A549 (cell line): ENCODE results near the gene KRT6B. TPM values are rescaled to one million over a fixed set of nuclear protein-coding genes. Genes with fewer than 3 reads are reported as not detected.

ENCODE experiments used
- ATAC-seq, 2 experiments: fragments of 200-7000 bp in 1 of 2; fragments of >200 bp in 1 of 2; cut with Nextera tagmentation in 1 of 2; cut with Tn5 transposase in 1 of 2; 3 replicates each; pipeline versions ENCODE4 v1.8.0 to v1.9.1; 2018 to 2020; ENCODE audit warnings: mild to moderate bottlenecking in 1 of 2, moderate library complexity in 1 of 2
- CTCF ChIA-PET: fragments of 300-600 bp; sonication (Branson Sonifier 250); formaldehyde crosslinking; extraction: SDS; loops from one replicate; lab custom pipeline; 2021; ENCODE audit warnings: antibody characterized with exemption, inconsistent platforms; lab: Yijun Ruan, JAX
- POLR2A ChIA-PET: fragments of 350-600 bp; formaldehyde crosslinking; extraction: SDS; loops from one replicate; lab custom pipeline; 2021; ENCODE audit warnings: antibody characterized with exemption, inconsistent platforms; lab: Yijun Ruan, JAX
- DNase-seq, 2 experiments: peaks; one replicate each; pipeline versions ENCODE4 v3.0.0 to v3.0.0-alpha.2; 2011 to 2016; ENCODE audit warnings: low read depth in 1 of 2, low spot score in 1 of 2
- FAIRE-seq: peaks from 2 replicates; lab custom pipeline; 2011; peaks lifted over from hg19 to GRCh38; lab: Jason Lieb, UNC
- H3K27ac ChIP-seq, 2 experiments: fragments of >200 bp; sonication (Bioruptor Twin); formaldehyde crosslinking; 3 replicates each; pipeline ENCODE4 v1.5.1; 2016 to 2017
- H3K4me1 ChIP-seq: fragments of >200 bp; sonication (Bioruptor Twin); formaldehyde crosslinking; 3 replicates; pipeline ENCODE4 v1.6.1; 2016
- H3K4me2 ChIP-seq: fragments of >200 bp; sonication (Bioruptor Twin); formaldehyde crosslinking; 3 replicates; pipeline ENCODE4 v1.6.1; 2016
- H3K4me3 ChIP-seq: fragments of >200 bp; sonication (Bioruptor Twin); formaldehyde crosslinking; 3 replicates; pipeline ENCODE4 v1.5.1; 2016
- H3K9me3 ChIP-seq: fragments of >200 bp; sonication (Bioruptor Twin); formaldehyde crosslinking; 3 replicates; pipeline ENCODE4 v1.6.1; 2016
- ATOH8 ChIP-seq: fragments of 250-450 bp; sonication (Bioruptor Pico); IDR thresholded peaks from 2 replicates; pipeline ENCODE4 v1.5.0; 2020; ENCODE audit warnings: low read depth, mild to moderate bottlenecking, moderate library complexity
- BHLHE40 ChIP-seq: IDR thresholded peaks from 2 replicates; pipeline ENCODE4 v1.6.1; 2012; ENCODE audit warnings: low read depth, low read length, inconsistent platforms
- CBX8 ChIP-seq: fragments of 200-600 bp; sonication (generic); IDR thresholded peaks from 2 replicates; pipeline ENCODE4 v1.6.1; 2016
- CEBPB ChIP-seq, 2 experiments: fragments of >200 bp in 1 of 2; sonication (Bioruptor Twin) in 1 of 2; formaldehyde crosslinking in 1 of 2; IDR thresholded peaks; 2 replicates each; pipeline ENCODE4 v1.6.1; 2012 to 2016
- CHD4 ChIP-seq: fragments of 200-600 bp; sonication (generic); IDR thresholded peaks from 2 replicates; pipeline ENCODE4 v1.6.1; 2016; ENCODE audit warnings: antibody characterized with exemption, mild to moderate bottlenecking, borderline replicate concordance
- EHMT2 ChIP-seq: fragments of 200-600 bp; sonication (generic); IDR thresholded peaks from 2 replicates; pipeline ENCODE4 v1.6.1; 2016; ENCODE audit warnings: antibody characterized with exemption, low read depth, mild to moderate bottlenecking, moderate library complexity
- EP300 ChIP-seq, 2 experiments: fragments of >200 bp; sonication (Bioruptor Twin); formaldehyde crosslinking; IDR thresholded peaks; 2 replicates in 1 of 2; 3 replicates in 1 of 2; pipeline ENCODE4 v1.6.1; 2016 to 2017
- ESRRA ChIP-seq: fragments of 150-350 bp; IDR thresholded peaks from 2 replicates; pipeline ENCODE4 v1.6.1; 2014; ENCODE audit warnings: mild to moderate bottlenecking, low read length, borderline replicate concordance
- FOSL2 ChIP-seq, 2 experiments: fragments of 450-650 bp in 1 of 2; fragments of >200 bp in 1 of 2; sonication (Bioruptor Twin) in 1 of 2; formaldehyde crosslinking; IDR thresholded peaks; 2 replicates each; pipeline versions ENCODE4 v1.5.0 to v1.6.1; 2016 to 2020; ENCODE audit warnings: mild to moderate bottlenecking in 1 of 2, moderate library complexity in 1 of 2
- FOXS1 ChIP-seq: fragments of 250-450 bp; sonication (Bioruptor Pico); IDR thresholded peaks from 2 replicates; pipeline ENCODE4 v1.5.0; 2020; ENCODE audit warnings: mild to moderate bottlenecking, moderate library complexity
- HDAC2 ChIP-seq: fragments of 200-600 bp; sonication (generic); IDR thresholded peaks from 2 replicates; pipeline ENCODE4 v1.6.1; 2016
- HOXB13 ChIP-seq: fragments of 250-450 bp; sonication (Bioruptor Pico); IDR thresholded peaks from 2 replicates; pipeline ENCODE4 v1.5.0; 2020; ENCODE audit warnings: low read depth, mild to moderate bottlenecking, moderate library complexity
- JUNB ChIP-seq: fragments of >200 bp; sonication (Bioruptor Twin); formaldehyde crosslinking; IDR thresholded peaks from 2 replicates; pipeline ENCODE4 v1.6.1; 2016
- KDM5A ChIP-seq: fragments of 200-600 bp; sonication (generic); IDR thresholded peaks from 2 replicates; pipeline ENCODE4 v1.6.1; 2016; ENCODE audit warnings: antibody characterized with exemption, mild to moderate bottlenecking
- PBX3 ChIP-seq: IDR thresholded peaks from 2 replicates; pipeline ENCODE4 v1.6.1; 2012
- PHF8 ChIP-seq: fragments of 200-600 bp; sonication (generic); IDR thresholded peaks from 2 replicates; pipeline ENCODE4 v1.6.1; 2016; ENCODE audit warnings: low read depth, mild to moderate bottlenecking, antibody characterized with exemption, moderate library complexity, borderline replicate concordance
- POLR2AphosphoS2 ChIP-seq: conservative IDR thresholded peaks from 2 replicates; pipeline ENCODE4 v1.6.1; 2012; ENCODE audit warnings: low read length, improper control_type of control experiment, inconsistent platforms
- RAD21 ChIP-seq, 2 experiments: fragments of >200 bp in 1 of 2; sonication (Bioruptor Twin) in 1 of 2; formaldehyde crosslinking in 1 of 2; IDR thresholded peaks in 1 of 2; conservative IDR thresholded peaks in 1 of 2; 2 replicates in 1 of 2; 3 replicates in 1 of 2; pipeline ENCODE4 v1.6.1; 2012 to 2018; ENCODE audit warnings: inconsistent platforms in 1 of 2
- RCOR1 ChIP-seq: fragments of 150-350 bp; IDR thresholded peaks from 2 replicates; pipeline ENCODE4 v1.6.1; 2014; ENCODE audit warnings: antibody characterized with exemption, low read length, low read depth
- RFX5 ChIP-seq: fragments of 450-650 bp; IDR thresholded peaks from 2 replicates; pipeline ENCODE4 v1.7.1; 2014; ENCODE audit warnings: antibody characterized with exemption, mild to moderate bottlenecking, moderate library complexity
- RNF2 ChIP-seq: fragments of 200-600 bp; sonication (generic); IDR thresholded peaks from 2 replicates; pipeline ENCODE4 v1.6.1; 2016; ENCODE audit warnings: low read depth, mild to moderate bottlenecking, antibody characterized with exemption, moderate library complexity, borderline replicate concordance
- TFCP2L1 ChIP-seq: fragments of 250-450 bp; sonication (Bioruptor Pico); IDR thresholded peaks from 2 replicates; pipeline ENCODE4 v1.5.0; 2021; ENCODE audit warnings: mild to moderate bottlenecking
- ZFP36 ChIP-seq: fragments of 450-650 bp; IDR thresholded peaks from 2 replicates; pipeline ENCODE4 v1.6.1; 2014; ENCODE audit warnings: borderline replicate concordance; ENCODE audit not compliant: partially characterized antibody
- ZNF302 ChIP-seq: fragments of 250-450 bp; sonication (Bioruptor Pico); IDR thresholded peaks from 2 replicates; pipeline ENCODE4 v1.9.0; 2021; ENCODE audit warnings: inconsistent platforms, mild to moderate bottlenecking, moderate library complexity
- WGBS: methylation state at CpG from one replicate; pipeline ENCODE4 v1.1.6; 2017; ENCODE audit errors: missing lambda C conversion rate; 5-methylcytosine and 5-hydroxymethylcytosine counted together
- polyA plus RNA-seq, 4 experiments: library from polyadenylated mRNA; depleted of rRNA in 3 of 4; stranded (reverse); fragments of >200 nt; fragmentation: RNase III in 1 of 4; extraction: RNeasy Plus Mini Kit Qiagen cat#74134 plus additional on column Dnase treatment in 1 of 4; gene quantifications; 2 replicates in 3 of 4; 3 replicates in 1 of 4; pipeline ENCODE4 v1.2.3, GENCODE V29; 2011 to 2017
- TF ChIP-seq, protein P1 (sequence below): fragments of 250-450 bp; sonication (Bioruptor Pico); IDR thresholded peaks from 2 replicates; pipeline ENCODE4 v1.5.0; 2021; ENCODE audit warnings: mild to moderate bottlenecking, moderate library complexity, borderline replicate concordance

The KRT6B gene
- polyA plus RNA-seq, 2 of the 4 experiments (the other 2 are of a cell fraction) = not detected

DNA sequence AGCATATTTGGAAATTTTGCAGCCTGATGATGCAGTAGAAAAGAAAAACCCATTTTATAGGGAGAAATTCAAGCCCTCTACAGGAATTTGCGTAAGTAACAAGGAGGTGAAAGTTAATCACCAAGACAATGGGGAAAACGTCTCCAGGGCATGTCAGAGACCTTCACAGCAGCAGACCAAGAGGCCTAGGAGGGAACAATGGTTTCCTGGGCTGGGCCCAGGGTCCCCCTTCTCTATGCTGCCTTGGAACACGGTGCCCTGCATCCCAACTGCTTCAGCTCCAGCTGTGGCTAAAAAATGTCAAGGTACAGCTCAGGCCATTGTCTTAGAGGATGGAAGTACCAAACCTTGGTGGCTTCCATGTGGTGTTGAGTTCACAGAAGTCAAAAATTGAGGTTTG is 28.1 kb upstream of the KRT6B start:
- Histone ChIP-seq H3K9me3 (peaks cover 14% of the 10 kb centered on the region; the same call in 2 of the 3 replicates), H3K27ac (no peak overlapping the region), H3K4me1 (no peaks in the 10 kb centered on the region)
- no peak for DNase-seq
- TF ChIP-seq RFX5 = no peak
- TF ChIP-seq ZNF302 (CRISPR knock-in tag) = no peak
- no peak for TF ChIP-seq ATOH8 (CRISPR knock-in tag)
- no peak for TF ChIP-seq RAD21 (conservative IDR thresholded peaks at IDR 0.05 in 1 of 2, IDR thresholded peaks at IDR 0.05 in 1 of 2)
- no peak for TF ChIP-seq HOXB13 (CRISPR knock-in tag)
- no peak for TF ChIP-seq RCOR1
- TF ChIP-seq ZFP36 = no peak
- TF ChIP-seq FOXS1 (CRISPR knock-in tag) = no peak
- no peak for TF ChIP-seq PHF8
- TF ChIP-seq EHMT2 = no peak
- TF ChIP-seq KDM5A = no peak
- TF ChIP-seq TFCP2L1 (CRISPR knock-in tag) = no peak
- no peak for TF ChIP-seq EP300 (IDR thresholded peaks at IDR 0.05)
- TF ChIP-seq, all 56 proteins: peak for 0
- FAIRE-seq = no peak
- H3K4me2 ChIP-seq = no peak overlapping the region
- no peak overlapping the region for H3K4me3 ChIP-seq
- no peak for ATAC-seq
- ChIA-PET CTCF (interaction anchor here (0.9 kb wide), 1 partner anchor 84 kb away, joined by 3 read pairs; no protein-coding TSS in a partner anchor), POLR2A (no interaction called here)
- 44% methylated on average over 3 of the region's 3 CpGs for WGBS

DNA sequence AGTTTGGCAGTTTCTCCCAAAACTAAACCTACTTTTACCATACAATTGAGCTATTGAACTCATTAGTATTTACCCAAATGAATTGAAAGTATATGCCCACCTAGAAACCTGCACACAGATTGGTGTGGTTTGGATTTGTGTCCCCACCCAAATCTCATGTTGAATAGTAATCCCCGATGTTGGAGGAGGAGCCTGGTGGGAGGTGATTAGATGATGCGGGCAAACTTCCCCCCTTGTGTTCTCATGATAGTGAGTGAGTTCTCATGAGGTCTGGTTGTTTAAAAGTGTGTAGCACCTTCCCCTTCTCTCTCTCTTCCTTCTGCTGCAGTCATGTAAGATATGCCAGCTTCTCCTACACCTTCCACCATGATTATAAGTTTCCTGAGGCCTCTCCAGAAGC is 25.7 kb upstream of the KRT6B start:
- no peaks in the 10 kb centered on the region for H3K9me3 ChIP-seq
- H3K4me2 ChIP-seq = no peak overlapping the region
- no peak for ATAC-seq
- no peak for DNase-seq
- no peak for FAIRE-seq
- H3K4me3 ChIP-seq = no peak overlapping the region
- POLR2A ChIA-PET = no interaction called here
- H3K27ac ChIP-seq = no peak overlapping the region
- no peak for TF ChIP-seq RNF2
- no peak for TF ChIP-seq CEBPB (IDR thresholded peaks at IDR 0.05)
- TF ChIP-seq PBX3 = no peak
- TF ChIP-seq FOSL2 (IDR thresholded peaks at IDR 0.05) = no peak
- TF ChIP-seq FOSL2 (CRISPR knock-in tag; IDR thresholded peaks at IDR 0.05) = no peak
- no peak for TF ChIP-seq RAD21 (conservative IDR thresholded peaks at IDR 0.05 in 1 of 2, IDR thresholded peaks at IDR 0.05 in 1 of 2)
- TF ChIP-seq CBX8 = no peak
- TF ChIP-seq, protein P1, sequence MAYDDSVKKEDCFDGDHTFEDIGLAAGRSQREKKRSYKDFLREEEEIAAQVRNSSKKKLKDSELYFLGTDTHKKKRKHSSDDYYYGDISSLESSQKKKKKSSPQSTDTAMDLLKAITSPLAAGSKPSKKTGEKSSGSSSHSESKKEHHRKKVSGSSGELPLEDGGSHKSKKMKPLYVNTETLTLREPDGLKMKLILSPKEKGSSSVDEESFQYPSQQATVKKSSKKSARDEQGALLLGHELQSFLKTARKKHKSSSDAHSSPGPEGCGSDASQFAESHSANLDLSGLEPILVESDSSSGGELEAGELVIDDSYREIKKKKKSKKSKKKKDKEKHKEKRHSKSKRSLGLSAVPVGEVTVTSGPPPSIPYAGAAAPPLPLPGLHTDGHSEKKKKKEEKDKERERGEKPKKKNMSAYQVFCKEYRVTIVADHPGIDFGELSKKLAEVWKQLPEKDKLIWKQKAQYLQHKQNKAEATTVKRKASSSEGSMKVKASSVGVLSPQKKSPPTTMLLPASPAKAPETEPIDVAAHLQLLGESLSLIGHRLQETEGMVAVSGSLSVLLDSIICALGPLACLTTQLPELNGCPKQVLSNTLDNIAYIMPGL (CRISPR knock-in tag) = no peak
- TF ChIP-seq HDAC2 = no peak
- no peak for TF ChIP-seq ZFP36
- TF ChIP-seq POLR2AphosphoS2 = no peak
- no peak for TF ChIP-seq JUNB
- no peak for TF ChIP-seq RFX5
- TF ChIP-seq ESRRA = no peak
- TF ChIP-seq BHLHE40 = no peak
- TF ChIP-seq CHD4 = no peak
- CTCF ChIA-PET = interaction anchor here (0.6 to 0.7 kb wide), 2 partner anchors 19 to 36 kb away, joined by 3 to 4 read pairs; no protein-coding TSS in a partner anchor
- 30% methylated on average over 2 of the region's 2 CpGs for WGBS
- no peaks in the 10 kb centered on the region for H3K4me1 ChIP-seq
